ENCODE results near the gene CRCP. TPM values are rescaled to one million over a fixed set of nuclear protein-coding genes. Genes with fewer than 3 reads are reported as not detected.
"Not testable (repeated sequence)": the region's sequence is repeated elsewhere in the genome, so short reads cannot be mapped to it uniquely, and the experiment has no call there.

CRCP gene
- polyA plus RNA-seq, 3 donors: 25.3 to 34.8 (median 33.3) TPM

DNA sequence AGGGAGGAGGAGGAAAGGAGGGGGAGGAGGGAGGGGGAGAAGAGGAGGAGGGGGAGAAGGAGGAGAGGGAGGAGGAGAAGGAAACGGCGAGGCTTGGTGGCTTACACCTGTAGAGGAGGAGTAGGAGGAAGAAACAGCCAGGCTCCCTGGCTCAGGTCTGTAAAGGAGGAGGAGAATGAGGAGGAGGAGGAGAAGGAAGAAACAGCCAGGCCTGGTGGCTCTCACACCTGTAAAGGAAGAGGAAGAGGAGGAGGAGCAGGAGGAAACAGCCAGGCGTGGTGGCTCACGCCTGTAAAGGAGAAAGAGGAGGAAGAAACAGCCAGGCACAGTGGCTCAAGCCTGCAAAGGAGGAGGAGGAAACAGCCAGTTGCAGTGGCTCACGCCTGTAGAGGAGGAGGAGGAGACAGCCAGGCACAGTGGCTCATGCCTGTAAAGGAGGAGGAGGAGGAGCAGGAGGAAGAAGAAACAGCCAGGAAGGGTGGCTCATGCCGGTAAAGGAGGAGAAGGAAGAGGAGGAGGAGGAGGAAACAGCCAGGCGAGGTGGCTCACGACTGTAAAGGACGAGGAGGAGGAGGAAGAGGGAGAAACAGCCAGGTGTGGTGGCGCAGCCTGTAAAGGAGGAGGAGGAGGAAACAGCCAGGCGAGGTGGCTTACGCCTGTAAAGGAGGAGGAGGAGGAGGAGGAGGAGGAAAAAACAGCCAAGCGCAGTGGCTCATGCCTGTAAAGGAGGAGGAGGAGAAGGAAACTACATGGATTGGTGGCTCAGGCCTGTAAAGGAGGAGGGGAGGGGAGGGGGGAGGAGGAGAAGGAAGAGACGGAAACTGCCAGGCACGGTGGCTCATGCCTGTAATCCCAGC lies 14.9 kb upstream of the CRCP start:
- DNase-seq: peak; percentile 85

GRCh38 chr7:66100408-66101050 lies 14.1 kb upstream of the CRCP start:
- DNase-seq: no peak

GRCh38 chr7:66102168-66102567 lies 12.5 kb upstream of the CRCP start:
- not testable (repeated sequence) for DNase-seq

DNA sequence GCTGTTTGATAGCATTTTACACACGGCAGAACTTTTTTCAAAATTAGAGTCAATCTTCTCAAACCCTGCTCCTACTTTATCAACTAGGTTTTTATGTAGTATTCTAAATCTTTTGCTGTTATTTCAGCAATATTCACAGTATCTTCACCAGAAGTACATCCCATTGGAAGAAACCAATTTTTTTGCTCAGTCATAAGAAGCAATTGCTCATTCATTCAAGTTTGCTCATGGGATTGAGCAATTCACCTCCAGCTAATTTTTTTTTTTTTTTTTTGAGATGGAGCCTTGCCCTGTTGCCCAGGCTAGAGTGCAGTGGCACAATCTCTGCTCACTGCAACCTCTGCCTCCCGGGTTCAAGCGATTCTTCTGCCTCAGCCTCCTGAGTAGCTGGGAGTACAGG lies 10.7 kb upstream of the CRCP start:
- DNase-seq: not testable (repeated sequence)

GRCh38 chr7:66105263-66105748 lies 9.3 kb upstream of the CRCP start:
- DNase-seq: no peak

- DNase-seq: not testable (repeated sequence)
These were observed 6.2 kb upstream of the CRCP start for GRCh38 chr7:66108410-66108809.

DNA sequence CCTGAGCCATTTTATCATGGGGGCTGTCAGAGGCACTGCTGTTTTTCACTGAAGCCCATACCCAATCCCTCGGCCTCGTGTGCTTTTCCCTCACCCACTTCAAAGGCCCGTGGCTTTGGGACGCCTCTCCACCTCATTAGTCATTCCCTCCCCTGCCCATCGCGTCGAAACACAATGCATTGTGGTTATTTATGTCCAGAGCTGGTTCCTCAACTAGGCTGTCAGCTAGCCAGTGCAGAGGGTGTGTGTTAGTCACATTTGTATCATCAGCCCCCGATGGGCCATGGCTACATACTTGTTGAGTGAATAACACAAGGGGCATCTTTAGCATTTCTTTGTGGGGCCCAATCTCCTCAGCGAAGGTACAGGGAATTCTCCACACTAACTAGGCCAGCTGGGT lies 3.8 kb upstream of the CRCP start:
- no peak for DNase-seq

DNA sequence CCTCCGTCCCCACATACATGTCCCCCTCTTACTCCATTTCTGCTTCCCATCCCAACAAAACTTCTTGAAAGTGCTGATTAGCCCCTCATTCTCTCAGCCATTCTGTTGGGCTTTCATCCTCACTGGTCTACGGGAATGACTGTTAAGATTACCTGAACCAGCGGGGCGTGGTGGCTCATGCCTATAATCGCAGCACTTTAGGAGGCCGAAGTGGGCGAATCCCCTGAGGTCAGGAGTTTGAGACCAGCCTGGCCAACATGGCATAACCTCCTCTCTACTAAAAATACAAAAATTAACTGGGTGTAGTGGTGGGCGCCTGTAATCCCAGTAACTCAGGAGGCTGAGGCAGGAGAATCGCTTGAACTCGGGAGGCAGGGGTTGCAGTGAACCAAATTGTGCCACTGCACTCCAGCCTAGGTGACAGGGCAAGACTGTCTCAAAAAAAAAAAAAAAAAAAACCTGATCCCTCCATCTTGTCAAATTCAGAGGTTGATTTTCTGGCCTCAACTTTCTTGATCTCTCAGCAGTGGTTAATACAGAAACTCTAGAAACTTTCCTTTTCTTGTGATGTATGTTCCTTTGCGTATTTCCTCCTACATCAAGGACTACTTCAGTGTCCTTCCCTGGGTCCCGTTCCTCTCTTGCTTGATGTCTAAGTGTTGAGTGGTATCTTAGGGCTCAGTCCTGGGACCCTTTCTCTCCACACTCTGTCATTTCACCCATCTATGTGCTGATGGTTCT lies 2.2 kb downstream of the CRCP start:
- DNase-seq: not testable (repeated sequence)

DNA sequence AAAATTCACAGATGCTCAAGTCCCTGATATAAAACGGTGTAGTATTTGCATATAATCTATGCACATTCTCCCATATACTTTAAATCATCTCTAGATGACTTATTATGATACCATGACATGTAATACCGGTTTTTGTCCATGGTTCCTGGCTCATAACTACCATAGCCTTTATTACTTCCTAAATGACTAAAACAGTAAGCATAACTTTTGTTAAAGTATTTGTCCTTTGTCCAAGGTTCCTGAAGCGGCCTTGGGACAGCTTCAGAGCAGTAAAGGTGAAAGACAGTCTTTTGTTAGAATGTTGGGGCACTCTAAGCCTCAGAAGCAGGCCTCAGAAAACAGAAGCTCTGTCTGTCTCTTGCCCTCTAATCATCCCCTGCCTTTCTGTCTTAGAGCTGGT lies 4.0 kb downstream of the CRCP start:
- no peak for DNase-seq

- DNase-seq: no peak
These were observed 4.7 kb downstream of the CRCP start for GRCh38 chr7:66119245-66119850.

DNA sequence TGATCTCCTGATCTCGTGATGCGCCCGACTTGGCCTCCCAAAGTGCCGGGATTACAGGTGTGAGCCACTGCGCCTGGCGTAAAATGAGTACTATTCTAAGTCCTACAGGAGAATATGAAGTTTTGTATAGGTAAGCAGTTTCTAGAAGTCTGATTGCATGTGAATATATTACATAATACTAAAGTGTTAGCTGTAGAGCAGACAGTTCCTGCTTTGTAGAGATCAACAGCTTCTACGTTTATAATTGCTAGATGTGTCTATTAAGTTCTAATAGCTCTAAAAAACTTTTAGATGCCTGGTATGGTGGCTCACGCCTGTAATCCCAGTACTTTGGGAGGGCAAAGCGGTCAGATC lies 8.5 kb downstream of the CRCP start:
- DNase-seq: no peak

GRCh38 chr7:66124569-66124861 lies 9.9 kb downstream of the CRCP start:
- not testable (repeated sequence) for DNase-seq

GRCh38 chr7:66125052-66125694 lies 10.5 kb downstream of the CRCP start:
- DNase-seq: no peak

GRCh38 chr7:66125781-66126352 lies 11.2 kb downstream of the CRCP start:
- not testable (repeated sequence) for DNase-seq

DNA sequence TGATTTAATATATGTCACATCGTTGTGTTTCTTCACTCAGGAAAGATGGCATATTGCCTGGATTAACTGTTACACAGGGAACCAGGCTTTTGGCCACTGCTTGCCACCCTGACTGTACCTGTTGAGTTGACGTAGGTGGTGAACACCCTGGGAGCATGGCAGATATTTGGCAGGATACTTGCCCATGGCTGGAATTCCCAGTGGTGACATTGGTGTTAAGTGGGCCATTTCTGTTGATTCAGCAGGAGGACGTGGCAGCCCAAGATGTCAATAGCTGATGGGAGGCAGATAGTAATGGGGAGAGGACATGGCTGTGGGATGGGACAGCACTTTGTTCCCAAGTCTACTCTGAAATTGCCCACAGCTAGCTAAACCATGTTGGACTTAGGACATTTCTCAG lies 12.5 kb downstream of the CRCP start:
- not testable (repeated sequence) for DNase-seq

DNA sequence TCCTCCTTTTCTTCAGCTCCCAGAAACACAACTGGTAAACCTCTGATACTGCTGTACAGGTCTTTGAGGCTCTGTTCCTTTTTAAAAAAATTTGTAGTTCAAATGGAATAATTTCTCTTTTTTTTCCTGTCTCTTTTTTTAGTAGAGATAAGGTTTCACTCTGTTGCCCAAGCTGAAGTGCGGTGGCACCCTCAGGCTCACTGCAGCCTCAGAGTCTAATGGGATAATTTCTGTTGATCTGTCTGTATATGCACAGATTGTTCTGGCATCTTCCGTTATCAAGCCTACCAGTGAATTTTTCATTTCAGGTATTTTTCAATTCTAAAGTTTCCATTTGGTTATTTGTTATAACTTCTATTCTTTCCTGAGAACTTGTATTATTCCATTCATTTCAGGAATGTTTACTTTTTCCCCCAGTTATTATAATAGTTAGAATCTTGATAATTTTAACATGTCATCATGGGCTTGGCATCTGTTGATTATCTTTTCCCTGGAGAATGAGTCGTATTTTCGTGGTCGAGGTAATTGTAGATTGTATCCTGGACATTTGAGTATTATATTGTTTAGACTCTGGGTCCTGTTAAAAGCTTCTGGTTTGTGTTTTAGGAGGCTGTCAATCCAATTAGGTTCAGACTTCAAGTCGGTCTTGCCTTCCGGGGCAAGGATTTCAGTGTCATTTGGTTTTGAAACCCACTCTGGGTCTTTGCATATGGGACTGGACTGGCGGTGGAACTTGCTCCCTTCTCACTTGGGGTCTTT lies 24.5 kb downstream of the CRCP start:
- no peak for DNase-seq

GRCh38 chr7:66140924-66141323 lies 26.3 kb downstream of the CRCP start:
- peak; percentile 71 for DNase-seq

DNA sequence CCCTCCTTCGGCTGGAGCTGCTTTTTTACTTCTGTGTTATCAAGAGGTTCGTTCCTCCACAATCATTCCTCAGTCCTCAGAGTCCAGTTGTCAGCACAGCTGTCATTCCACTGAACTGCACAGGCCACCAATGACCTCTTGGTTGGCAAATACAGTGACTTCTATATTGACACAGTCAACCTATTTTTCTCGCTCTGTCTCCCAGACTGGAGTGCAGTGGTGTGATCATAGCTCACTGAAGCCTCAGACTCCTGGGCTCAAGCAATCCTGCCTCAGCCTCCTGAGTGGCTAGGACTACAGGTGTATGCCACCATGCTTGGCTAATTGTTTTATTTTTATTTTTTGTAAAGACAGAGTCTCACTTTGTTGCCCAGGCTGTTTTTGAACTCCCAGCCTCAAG lies 27.7 kb downstream of the CRCP start:
- DNase-seq: no peak

- no peak for DNase-seq
These were observed 28.3 kb downstream of the CRCP start for GRCh38 chr7:66142996-66143395.

DNA sequence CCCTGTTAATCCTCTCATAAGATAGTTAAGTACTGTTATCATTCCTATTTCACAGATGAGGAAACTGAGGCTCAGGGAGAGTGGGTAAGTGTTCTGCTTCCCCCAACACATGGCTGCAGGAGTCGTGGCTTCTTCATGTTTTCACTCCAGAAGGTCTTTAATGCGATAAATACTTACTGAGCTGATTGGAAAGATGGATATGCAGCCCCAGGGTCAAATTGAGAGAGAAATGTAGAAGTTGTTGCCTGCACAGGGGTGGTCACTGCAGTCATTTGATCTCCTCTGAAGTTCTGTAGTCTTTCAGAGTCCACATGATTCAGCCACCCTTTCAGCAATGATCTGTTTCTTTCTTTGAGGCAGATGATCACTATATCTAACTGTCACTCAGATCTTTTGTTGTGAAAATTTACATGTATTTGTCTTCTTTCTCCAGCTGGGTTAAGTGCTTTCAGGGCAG lies 29.3 kb downstream of the CRCP start:
- DNase-seq: no peak

All from renal pelvis (tissue), 4 donors.